HG02678 (cell line): ENCODE results near the gene GRK2.

ENCODE experiments used
- ATAC-seq: cut with Tn5 transposase; IDR thresholded peaks from one replicate; pipeline ENCODE4 v1.9.1; 2021; ENCODE audit warnings: mild to moderate bottlenecking, moderate library complexity; ENCODE audit not compliant: unreplicated experiment

The GRK2 gene

DNA sequence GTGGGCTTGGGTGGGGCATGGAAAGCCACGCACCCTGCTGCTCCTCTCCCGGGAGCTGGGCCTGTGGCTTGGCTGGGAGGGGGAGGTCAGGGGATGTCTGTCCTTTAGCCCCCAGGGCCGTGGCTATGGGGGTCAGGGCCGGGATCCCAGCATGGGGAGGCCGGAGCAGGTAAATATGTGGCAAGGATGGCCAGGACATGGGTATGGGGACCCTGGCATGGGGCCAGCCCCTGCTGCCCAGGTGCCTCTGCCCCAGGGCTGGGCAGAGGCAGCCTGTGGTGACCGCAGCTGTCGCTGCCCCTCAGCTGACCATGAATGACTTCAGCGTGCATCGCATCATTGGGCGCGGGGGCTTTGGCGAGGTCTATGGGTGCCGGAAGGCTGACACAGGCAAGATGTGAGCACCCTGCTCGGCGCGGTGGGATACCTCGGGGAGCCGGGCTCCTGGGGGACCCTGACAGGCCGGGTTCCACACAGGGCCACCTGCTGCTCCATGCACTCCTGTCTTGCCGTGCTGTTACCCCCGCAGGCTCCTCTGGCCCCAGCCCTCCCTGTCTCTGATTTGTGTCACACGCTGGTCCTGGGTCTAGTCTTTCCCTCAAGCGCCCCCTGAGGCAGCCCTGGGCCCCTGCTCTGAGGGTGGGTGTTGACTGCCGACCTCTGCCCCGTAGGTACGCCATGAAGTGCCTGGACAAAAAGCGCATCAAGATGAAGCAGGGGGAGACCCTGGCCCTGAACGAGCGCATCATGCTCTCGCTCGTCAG lies 14.7 kb downstream of the GRK2 start:
- ATAC-seq, result no peak

GRCh38 chr11:67281552-67282150 lies 15.4 kb downstream of the GRK2 start:
- ATAC-seq, result no peak

- ATAC-seq, result no peak
Observed at GRCh38 chr11:67282155-67282875, 16.0 kb downstream of the GRK2 start.

DNA sequence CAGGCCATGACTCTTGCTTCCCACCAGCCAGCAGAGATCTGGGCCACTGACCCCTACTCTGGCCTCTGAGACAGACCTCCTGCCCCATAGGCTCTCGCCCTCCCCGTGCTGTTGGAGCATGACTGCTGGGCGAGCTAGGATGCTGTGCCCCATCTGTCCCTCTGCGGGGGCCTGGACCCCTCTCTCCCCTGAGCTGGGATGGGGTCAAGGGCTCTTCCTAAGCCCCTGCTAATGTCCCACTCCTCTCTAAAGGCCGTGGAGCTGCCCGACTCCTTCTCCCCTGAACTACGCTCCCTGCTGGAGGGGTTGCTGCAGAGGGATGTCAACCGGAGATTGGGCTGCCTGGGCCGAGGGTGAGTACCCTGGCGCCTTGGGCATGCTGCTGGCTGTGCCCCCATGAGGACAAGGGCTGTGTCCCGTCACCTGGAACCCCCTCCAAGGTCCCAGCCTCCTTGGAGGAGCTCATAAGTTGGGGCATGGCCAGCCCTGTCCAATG lies 16.7 kb downstream of the GRK2 start:
- no peak for ATAC-seq

GRCh38 chr11:67283481-67283963 lies 17.2 kb downstream of the GRK2 start:
- ATAC-seq, result no peak

DNA sequence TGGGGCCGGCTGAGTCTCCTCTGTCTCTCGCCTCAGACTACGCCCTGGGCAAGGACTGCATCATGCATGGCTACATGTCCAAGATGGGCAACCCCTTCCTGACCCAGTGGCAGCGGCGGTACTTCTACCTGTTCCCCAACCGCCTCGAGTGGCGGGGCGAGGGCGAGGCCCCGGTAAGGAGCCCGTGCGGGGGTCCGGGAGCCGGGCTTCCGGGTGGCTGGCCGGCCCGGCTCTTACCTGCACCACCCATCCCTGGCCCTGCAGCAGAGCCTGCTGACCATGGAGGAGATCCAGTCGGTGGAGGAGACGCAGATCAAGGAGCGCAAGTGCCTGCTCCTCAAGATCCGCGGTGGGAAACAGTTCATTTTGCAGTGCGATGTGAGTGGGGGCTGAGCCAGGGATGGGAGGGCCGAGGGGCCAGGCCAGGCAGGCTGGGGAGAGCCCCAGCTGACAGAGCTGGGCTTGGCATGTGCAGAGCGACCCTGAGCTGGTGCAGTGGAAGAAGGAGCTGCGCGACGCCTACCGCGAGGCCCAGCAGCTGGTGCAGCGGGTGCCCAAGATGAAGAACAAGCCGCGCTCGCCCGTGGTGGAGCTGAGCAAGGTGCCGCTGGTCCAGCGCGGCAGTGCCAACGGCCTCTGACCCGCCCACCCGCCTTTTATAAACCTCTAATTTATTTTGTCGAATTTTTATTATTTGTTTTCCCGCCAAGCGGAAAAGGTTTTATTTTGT lies 18.7 kb downstream of the GRK2 start:
- no peak for ATAC-seq

- ATAC-seq, result no peak
Observed at GRCh38 chr11:67285541-67286498, 19.5 kb downstream of the GRK2 start.

DNA sequence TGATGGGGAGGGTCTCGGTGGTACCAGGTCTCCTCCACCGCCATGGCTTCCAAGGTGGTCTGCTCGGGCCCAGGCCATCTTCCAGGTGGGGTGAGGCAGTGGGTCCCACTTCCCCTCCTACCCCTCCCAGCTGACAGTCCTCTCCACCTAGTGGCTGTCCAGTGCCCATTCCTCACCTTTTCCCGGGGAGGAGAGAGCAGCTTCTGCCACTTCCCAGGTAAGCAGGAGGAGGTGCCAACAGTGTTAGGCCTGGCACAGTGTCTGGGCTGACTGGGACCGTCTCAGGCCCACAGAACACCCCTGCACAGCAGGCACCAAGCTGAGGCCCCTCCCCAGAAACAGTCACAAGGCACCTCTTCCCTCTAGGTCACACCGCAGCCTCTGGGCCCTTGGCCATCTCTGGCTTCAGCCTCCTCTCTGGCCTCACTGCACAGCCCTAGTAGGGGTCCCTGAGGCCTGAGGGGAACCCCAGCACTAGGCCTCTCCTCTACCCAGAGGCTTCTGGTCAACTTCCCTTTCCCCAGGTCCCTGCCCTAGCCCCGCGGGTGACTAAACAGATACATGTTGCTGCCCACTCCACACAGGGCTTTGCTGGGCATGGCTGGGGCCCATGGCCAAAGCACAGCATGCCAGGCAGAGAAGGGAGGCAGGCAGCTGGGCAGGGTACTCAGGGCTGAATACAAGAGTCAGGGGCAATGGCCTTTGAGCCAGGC lies 20.5 kb downstream of the GRK2 start:
- ATAC-seq, result no peak

- ATAC-seq, result no peak
Observed at GRCh38 chr11:67287355-67288197, 21.3 kb downstream of the GRK2 start.

GRCh38 chr11:67288198-67288451 lies 21.9 kb downstream of the GRK2 start:
- no peak for ATAC-seq

DNA sequence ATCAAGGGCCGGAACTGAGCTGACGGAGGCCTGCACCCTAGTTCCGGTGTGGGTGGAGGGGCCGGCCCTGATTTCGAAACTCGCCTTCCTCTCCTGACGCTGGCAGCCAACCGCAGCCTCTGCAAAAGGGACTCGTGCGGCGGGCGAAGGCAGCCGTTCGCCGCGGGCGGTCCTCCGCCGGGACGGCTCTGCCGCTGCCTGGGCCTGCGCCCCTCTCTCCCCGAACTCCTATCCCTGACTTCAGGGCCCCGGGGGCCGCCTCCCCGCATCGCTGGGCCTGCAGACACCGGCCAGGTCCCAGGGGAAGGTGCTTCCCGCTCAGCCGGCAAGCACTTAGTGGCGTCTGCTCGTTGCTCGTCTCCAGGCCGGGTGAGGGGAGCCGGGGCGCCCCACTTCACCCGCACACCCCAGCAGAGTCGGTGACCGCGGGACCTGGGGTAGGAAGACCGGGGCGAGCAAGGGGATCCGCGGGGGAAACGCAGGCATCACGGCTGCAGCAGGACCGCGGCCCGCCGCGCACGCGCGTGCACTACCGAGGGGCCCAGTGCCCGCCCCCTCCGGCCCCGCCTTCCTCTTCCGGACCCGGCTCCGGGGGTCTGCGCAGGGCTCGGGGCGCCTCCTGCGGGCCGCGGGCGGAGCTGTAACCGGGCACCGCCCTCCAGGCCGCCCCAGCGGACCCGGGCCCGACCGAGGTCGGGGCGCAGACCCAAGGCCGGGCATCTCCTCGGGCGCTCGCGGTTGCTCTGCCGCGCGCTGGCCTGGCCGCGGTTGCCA lies 22.4 kb downstream of the GRK2 start:
- peak; percentile 64 for ATAC-seq

GRCh38 chr11:67289226-67289650 lies 23.0 kb downstream of the GRK2 start, which contains the start of gene ANKRD13D:
Gene ANKRD13D (plus strand): TSS chr11:67289303. CDS start chr11:67289461, 158 bp downstream.
- ATAC-seq, result peak; percentile 49

GRCh38 chr11:67289651-67290479 lies 23.6 kb downstream of the GRK2 start:
- ATAC-seq, result no peak

DNA sequence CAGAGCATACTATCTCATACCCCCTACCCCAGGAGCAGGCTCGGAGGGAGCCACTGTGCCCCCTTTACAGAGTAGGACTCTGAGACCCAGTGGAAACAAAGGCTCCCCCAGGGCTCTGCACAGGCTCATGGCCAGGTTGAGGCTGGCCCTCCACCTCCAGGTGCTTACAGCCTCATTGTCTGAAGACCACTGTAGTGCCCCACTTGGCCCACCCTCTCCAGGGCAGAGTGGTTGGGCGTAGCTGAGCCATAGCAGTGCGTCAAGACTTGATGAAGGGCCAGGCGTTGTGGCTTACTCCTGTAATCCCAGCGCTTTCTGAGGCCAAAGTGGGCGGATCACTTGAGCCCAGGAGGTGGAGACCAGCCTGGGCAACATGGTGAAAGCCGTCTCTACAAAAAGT lies 24.5 kb downstream of the GRK2 start:
- no peak for ATAC-seq

- ATAC-seq, result no peak
Observed at GRCh38 chr11:67291481-67292381, 25.5 kb downstream of the GRK2 start.

GRCh38 chr11:67292671-67293070 lies 26.4 kb downstream of the GRK2 start:
- no peak for ATAC-seq
